HepG2 (cell line): ENCODE results near the gene CNKSR3. TPM values are rescaled to one million over a fixed set of nuclear protein-coding genes. Genes with fewer than 3 reads are reported as not detected.

Experiments used
- ATAC-seq: fragments of 200-7000 bp; cut with Tn5 transposase; 3 replicates; pipeline ENCODE4 v1.9.1; 2020; ENCODE audit warnings: mild to moderate bottlenecking, moderate library complexity
- BruUV-seq: library from RNA; stranded (reverse); fragments of 400-500 nt; replicated peaks from 2 replicates; lab custom pipeline; 2021; lab: Mats Ljungman, UMichigan
- CTCF ChIA-PET: fragments of 300-600 bp; formaldehyde crosslinking; extraction: SDS; loops from one replicate; lab custom pipeline; 2021; ENCODE audit warnings: low total read pairs, inconsistent platforms, low intra/inter-chr PET ratio; lab: Yijun Ruan, JAX
- POLR2A ChIA-PET: fragments of 350-600 bp; sonication (Branson Sonifier 250); formaldehyde crosslinking; loops from one replicate; lab custom pipeline; 2020; ENCODE audit warnings: antibody characterized with exemption, inconsistent platforms; lab: Yijun Ruan, JAX
- DNase-seq: peaks from one replicate; pipeline ENCODE4 v3.0.0-alpha.2; 2015; ENCODE audit warnings: low spot score
- FAIRE-seq: peaks from 3 replicates; lab custom pipeline; 2011; peaks lifted over from hg19 to GRCh38; lab: Jason Lieb, UNC
- H2AFZ ChIP-seq: one replicate; pipeline ENCODE4 v1.6.1; 2011; ENCODE audit warnings: low read length, inconsistent platforms
- H3K27ac ChIP-seq: fragments of 300-600 bp; 3 replicates; pipeline ENCODE4 v1.8.0; 2011; ENCODE audit warnings: mixed run types, mild to moderate bottlenecking, mixed read lengths, low read length, inconsistent platforms; ENCODE audit not compliant: insufficient read depth; ENCODE audit errors: extremely low read length
- H3K27me3 ChIP-seq, 2 experiments: fragments of 200-600 bp in 1 of 2; 2 replicates in 1 of 2; 3 replicates in 1 of 2; pipeline versions ENCODE4 v1.6.0 to v1.8.0; 2011; ENCODE audit warnings: low read length in 2 of 2, mild to moderate bottlenecking in 2 of 2, moderate library complexity in 2 of 2, inconsistent platforms in 1 of 2; ENCODE audit not compliant: insufficient read depth in 2 of 2, control insufficient read depth in 1 of 2
- H3K36me3 ChIP-seq, 2 experiments: fragments of 200-600 bp in 1 of 2; replicated peaks in 1 of 2; 2 replicates in 1 of 2; 3 replicates in 1 of 2; pipeline versions ENCODE4 v1.5.1 to v1.8.0; 2011; ENCODE audit warnings: low read length in 2 of 2, inconsistent platforms in 1 of 2; ENCODE audit not compliant: insufficient read depth in 2 of 2, control insufficient read depth in 1 of 2
- H3K4me1 ChIP-seq: 2 replicates; pipeline ENCODE4 v1.5.1; 2012; ENCODE audit warnings: low read length, inconsistent platforms; ENCODE audit not compliant: insufficient read depth
- H3K4me2 ChIP-seq: 2 replicates; pipeline ENCODE4 v1.6.0; 2011; ENCODE audit warnings: low read depth, low read length, inconsistent platforms
- H3K4me3 ChIP-seq, 3 experiments: fragments of 200-600 bp in 1 of 3; sonication (generic), shearing (Covaris generic) in 1 of 3; replicated peaks in 1 of 3; 2 replicates each; pipeline ENCODE4 v1.5.1; 2011 to 2016; ENCODE audit warnings: low read length in 3 of 3, inconsistent platforms in 2 of 3, low read depth in 2 of 3, mild to moderate bottlenecking in 2 of 3, control low read depth in 1 of 3, mixed read lengths in 1 of 3; ENCODE audit not compliant: insufficient read depth in 1 of 3
- H3K79me2 ChIP-seq: one replicate; pipeline ENCODE4 v1.6.1; 2011; ENCODE audit warnings: low read length, inconsistent platforms; ENCODE audit not compliant: insufficient read depth
- H3K9ac ChIP-seq: 2 replicates; pipeline ENCODE4 v1.6.0; 2011; ENCODE audit warnings: mild to moderate bottlenecking, low read depth, low read length, inconsistent platforms; ENCODE audit not compliant: insufficient read depth
- H3K9me3 ChIP-seq: 2 replicates; pipeline ENCODE4 v1.5.1; 2012; ENCODE audit warnings: mild to moderate bottlenecking, low read length
- H4K20me1 ChIP-seq: 2 replicates; pipeline ENCODE4 v1.6.0; 2011; ENCODE audit warnings: inconsistent platforms, mild to moderate bottlenecking, low read length, moderate library complexity; ENCODE audit not compliant: insufficient read depth
- ADNP ChIP-seq: sonication (generic); formaldehyde crosslinking; IDR thresholded peaks from 2 replicates; pipeline ENCODE4 v1.4.0; 2020; ENCODE audit warnings: missing genetic modification reagents
- CBX5 ChIP-seq: sonication (generic); formaldehyde crosslinking; IDR thresholded peaks from 2 replicates; pipeline ENCODE4 v1.4.0; 2020; ENCODE audit warnings: missing genetic modification reagents, borderline replicate concordance
- CEBPB ChIP-seq: IDR thresholded peaks from 2 replicates; pipeline ENCODE4 v1.6.1; 2011; ENCODE audit warnings: low read depth, low read length, improper control_type of control experiment, borderline replicate concordance
- FOXK1 ChIP-seq: sonication (generic); formaldehyde crosslinking; IDR thresholded peaks from 2 replicates; pipeline ENCODE4 v1.4.0; 2020; ENCODE audit warnings: low read depth, missing genetic modification reagents, borderline replicate concordance
- HES4 ChIP-seq: sonication (generic); formaldehyde crosslinking; IDR thresholded peaks from 2 replicates; pipeline ENCODE4 v1.9.0; 2021; ENCODE audit warnings: mild to moderate bottlenecking, missing genetic modification reagents, borderline replicate concordance
- KLF13 ChIP-seq: sonication (generic); formaldehyde crosslinking; IDR thresholded peaks from 2 replicates; pipeline ENCODE4 v1.4.0; 2020; ENCODE audit warnings: mild to moderate bottlenecking, missing genetic modification reagents
- SRSF4 ChIP-seq: fragments of 200-400 bp; formaldehyde crosslinking; IDR thresholded peaks from one replicate; pipeline ENCODE4 v1.6.1; 2018; ENCODE audit warnings: mild to moderate bottlenecking, low read depth, low read length, moderate library complexity; ENCODE audit not compliant: poor library complexity, severe bottlenecking
- YY1 ChIP-seq: IDR thresholded peaks from 2 replicates; pipeline ENCODE4 v1.6.1; 2011; ENCODE audit warnings: low read length, low read depth, moderate library complexity, mild to moderate bottlenecking; ENCODE audit not compliant: insufficient read depth, insufficient replicate concordance
- ZBTB7B ChIP-seq: sonication (generic); formaldehyde crosslinking; IDR thresholded peaks from 2 replicates; pipeline ENCODE4 v1.4.0; 2020; ENCODE audit warnings: missing genetic modification reagents
- ZNF407 ChIP-seq: sonication (generic); formaldehyde crosslinking; IDR thresholded peaks from one replicate; pipeline ENCODE4 v1.5.1; 2020; ENCODE audit warnings: mild to moderate bottlenecking, missing genetic modification reagents; ENCODE audit errors: not compliant biosample characterization
- ZNF737 ChIP-seq: sonication (generic); formaldehyde crosslinking; IDR thresholded peaks from 2 replicates; pipeline ENCODE4 v1.5.0; 2020; ENCODE audit warnings: missing genetic modification reagents, mild to moderate bottlenecking, borderline replicate concordance
- WGBS: methylation state at CpG from one replicate; pipeline ENCODE4 v1.1.6; 2017; ENCODE audit warnings: low lambda C conversion rate; 5-methylcytosine and 5-hydroxymethylcytosine counted together
- in situ Hi-C: cut with HindIII; loops from 2 replicates; pipeline ENCODE4 v1.10.0; 2017; ENCODE audit warnings: low pct_unique_long_range_greater_than_20kb; ENCODE audit not compliant: extremely low pct_ligation_motif_present
- intact Hi-C: fragments of 100-400 bp; cut with micrococcal nuclease; formaldehyde crosslinking; loops from one replicate; pipeline ENCODE4 v1.10.0; 2022; ENCODE audit not compliant: unreplicated experiment
- polyA plus RNA-seq, 8 experiments: library from polyadenylated mRNA; depleted of rRNA in 3 of 8; stranded (reverse) in 7 of 8; unstranded in 1 of 8; fragments of >200 nt; fragmentation: Illumina TruSeq in 4 of 8; extraction: Trizol in 4 of 8; gene quantifications; 2 replicates each; pipeline versions ENCODE4 v1.2.1 to v1.2.3, GENCODE V29; 2011 to 2016; ENCODE audit warnings: low read depth in 4 of 8, missing spikeins in 1 of 8, mixed read lengths in 1 of 8; ENCODE audit not compliant: insufficient read depth in 1 of 8
- total RNA-seq, 5 experiments: library from RNA; depleted of rRNA; stranded (reverse); fragments of >200 nt; fragmentation: Illumina TruSeq; extraction: Trizol; gene quantifications; 2 replicates each; pipeline ENCODE4 v1.2.3, GENCODE V29; 2016; ENCODE audit warnings: low read depth in 1 of 5

The CNKSR3 gene
- total and polyA plus RNA-seq, 2 of the 13 experiments (the other 11 are each of a cell fraction or from before 2014, with no cell fraction given), result 9.2 to 38.6 TPM

- TF ChIP-seq ZNF407 (CRISPR knock-in tag), result no peak
- no peak for TF ChIP-seq KLF13
- TF ChIP-seq FOXK1 (CRISPR knock-in tag), result no peak
Observed at GRCh38 chr6:154373971-154374370, 136.5 kb downstream of the CNKSR3 start (continued).

GRCh38 chr6:154371281-154371680 lies 139.2 kb downstream of the CNKSR3 start:
- no TSS peak for BruUV-seq
- POLR2A ChIA-PET, result no interaction called here
- Histone ChIP-seq H3K4me3 (no peak overlapping the region), H3K9me3 (no peaks in the 10 kb centered on the region), H3K9ac (no peak overlapping the region), H2AFZ (no peak overlapping the region), H3K4me1 (no peaks in the 10 kb centered on the region), H3K27ac (no peak overlapping the region), H3K36me3 (no peaks in the 10 kb centered on the region), H3K27me3 (peaks cover 0 to 2% of the 10 kb centered on the region in 2 experiments; a peak in 1 of 5 replicates), H3K79me2 (no peaks in the 10 kb centered on the region), H4K20me1 (no peaks in the 10 kb centered on the region), H3K4me2 (no peak overlapping the region)
- CTCF ChIA-PET, result no interaction called here
- in situ Hi-C loops (no loop called here), intact Hi-C loops (no loop called here)
- WGBS, result 27% methylated on average over 4 of the region's 4 CpGs
- no peak for DNase-seq
- ATAC-seq, result no peak
- TF ChIP-seq CBX5 (CRISPR knock-in tag) (no peak), ADNP (CRISPR knock-in tag) (no peak), YY1 (no peak), SRSF4 (no peak), ZBTB7B (CRISPR knock-in tag) (no peak), ZNF737 (CRISPR knock-in tag) (no peak), HES4 (CRISPR knock-in tag) (no peak), CEBPB (0 out of 2 replicates have a peak, but pooled peaks have one; percentile 19)
- no peak for FAIRE-seq
